Astrocyte (in vitro differentiated cells and primary cell): ENCODE results near the gene CLDN6. TPM values are rescaled to one million over a fixed set of nuclear protein-coding genes. Genes with fewer than 3 reads are reported as not detected.
A peak's percentile ranks its signal among the peaks of the same experiment; 100 is the strongest.

ENCODE experiments used
- DNase-seq: peaks from one replicate; pipeline ENCODE4 v3.0.0-alpha.2; 2010; ENCODE audit warnings: low read depth
- FAIRE-seq: peaks from 2 replicates; lab custom pipeline; 2011; peaks lifted over from hg19 to GRCh38; lab: Jason Lieb, UNC
- H2AFZ ChIP-seq: 2 replicates; pipeline ENCODE4 v1.6.0; 2012; ENCODE audit warnings: low read depth, low read length, inconsistent platforms
- H3K27ac ChIP-seq: 2 replicates; pipeline ENCODE4 v1.5.1; 2011; ENCODE audit warnings: low read depth, low read length, inconsistent platforms
- H3K27me3 ChIP-seq: 2 replicates; pipeline ENCODE4 v1.6.0; 2011; ENCODE audit warnings: low read length, inconsistent platforms; ENCODE audit not compliant: insufficient read depth
- H3K36me3 ChIP-seq: 2 replicates; pipeline ENCODE4 v1.5.1; 2011; ENCODE audit warnings: low read length, inconsistent platforms; ENCODE audit not compliant: insufficient read depth
- H3K4me1 ChIP-seq: 2 replicates; pipeline ENCODE4 v1.5.1; 2011; ENCODE audit warnings: low read length, inconsistent platforms; ENCODE audit not compliant: insufficient read depth
- H3K4me2 ChIP-seq: 2 replicates; pipeline ENCODE4 v1.6.0; 2012; ENCODE audit warnings: low read length, inconsistent platforms
- H3K4me3 ChIP-seq: 2 replicates; pipeline ENCODE4 v1.5.1; 2011; ENCODE audit warnings: low read depth, mild to moderate bottlenecking, low read length, inconsistent platforms; ENCODE audit not compliant: insufficient read depth
- H3K79me2 ChIP-seq: 2 replicates; pipeline ENCODE4 v1.6.0; 2012; ENCODE audit warnings: mild to moderate bottlenecking, low read length, inconsistent platforms; ENCODE audit not compliant: insufficient read depth
- H3K9ac ChIP-seq: 2 replicates; pipeline ENCODE4 v1.6.0; 2012; ENCODE audit warnings: mild to moderate bottlenecking, low read length, inconsistent platforms
- H3K9me3 ChIP-seq: 2 replicates; pipeline ENCODE4 v1.5.1; 2012; ENCODE audit warnings: low read depth, mild to moderate bottlenecking, low read length, inconsistent platforms; ENCODE audit not compliant: insufficient read depth
- H4K20me1 ChIP-seq: 2 replicates; pipeline ENCODE4 v1.6.0; 2012; ENCODE audit warnings: low read length, inconsistent platforms; ENCODE audit not compliant: insufficient read depth
- H3K27ac Mint-ChIP-seq: one replicate; pipeline ENCODE4 v1.8.0; 2021; ENCODE audit warnings: mild to moderate bottlenecking, mixed read lengths; ENCODE audit not compliant: unreplicated experiment
- H3K27me3 Mint-ChIP-seq: one replicate; pipeline ENCODE4 v1.8.0; 2021; ENCODE audit warnings: low read depth, mixed read lengths; ENCODE audit not compliant: unreplicated experiment
- H3K36me3 Mint-ChIP-seq: one replicate; pipeline ENCODE4 v1.8.0; 2021; ENCODE audit warnings: low read depth, mixed read lengths; ENCODE audit not compliant: unreplicated experiment
- H3K4me1 Mint-ChIP-seq: one replicate; pipeline ENCODE4 v1.8.0; 2021; ENCODE audit warnings: low read depth, mixed read lengths; ENCODE audit not compliant: unreplicated experiment
- H3K4me3 Mint-ChIP-seq: one replicate; pipeline ENCODE4 v1.8.0; 2021; ENCODE audit warnings: mild to moderate bottlenecking, moderate library complexity, mixed read lengths; ENCODE audit not compliant: unreplicated experiment
- H3K9me3 Mint-ChIP-seq: one replicate; pipeline ENCODE4 v1.8.0; 2021; ENCODE audit warnings: mild to moderate bottlenecking, mixed read lengths; ENCODE audit not compliant: unreplicated experiment
- EZH2 ChIP-seq: IDR thresholded peaks from 2 replicates; pipeline ENCODE4 v1.6.1; 2012; ENCODE audit warnings: mild to moderate bottlenecking, low read length, inconsistent platforms; ENCODE audit not compliant: insufficient read depth
- total RNA-seq: library from RNA; stranded (reverse); gene quantifications from 2 replicates; pipeline ENCODE4 v1.2.1, GENCODE V29; 2021
- TF ChIP-seq, protein P1 (sequence below): IDR thresholded peaks from 2 replicates; pipeline ENCODE4 v1.5.1; 2011; ENCODE audit warnings: low read depth, mild to moderate bottlenecking, inconsistent platforms, low read length, moderate library complexity; ENCODE audit not compliant: insufficient read depth

Gene CLDN6
- total RNA-seq, 1 donor from 2014 or later: 584 TPM

DNA sequence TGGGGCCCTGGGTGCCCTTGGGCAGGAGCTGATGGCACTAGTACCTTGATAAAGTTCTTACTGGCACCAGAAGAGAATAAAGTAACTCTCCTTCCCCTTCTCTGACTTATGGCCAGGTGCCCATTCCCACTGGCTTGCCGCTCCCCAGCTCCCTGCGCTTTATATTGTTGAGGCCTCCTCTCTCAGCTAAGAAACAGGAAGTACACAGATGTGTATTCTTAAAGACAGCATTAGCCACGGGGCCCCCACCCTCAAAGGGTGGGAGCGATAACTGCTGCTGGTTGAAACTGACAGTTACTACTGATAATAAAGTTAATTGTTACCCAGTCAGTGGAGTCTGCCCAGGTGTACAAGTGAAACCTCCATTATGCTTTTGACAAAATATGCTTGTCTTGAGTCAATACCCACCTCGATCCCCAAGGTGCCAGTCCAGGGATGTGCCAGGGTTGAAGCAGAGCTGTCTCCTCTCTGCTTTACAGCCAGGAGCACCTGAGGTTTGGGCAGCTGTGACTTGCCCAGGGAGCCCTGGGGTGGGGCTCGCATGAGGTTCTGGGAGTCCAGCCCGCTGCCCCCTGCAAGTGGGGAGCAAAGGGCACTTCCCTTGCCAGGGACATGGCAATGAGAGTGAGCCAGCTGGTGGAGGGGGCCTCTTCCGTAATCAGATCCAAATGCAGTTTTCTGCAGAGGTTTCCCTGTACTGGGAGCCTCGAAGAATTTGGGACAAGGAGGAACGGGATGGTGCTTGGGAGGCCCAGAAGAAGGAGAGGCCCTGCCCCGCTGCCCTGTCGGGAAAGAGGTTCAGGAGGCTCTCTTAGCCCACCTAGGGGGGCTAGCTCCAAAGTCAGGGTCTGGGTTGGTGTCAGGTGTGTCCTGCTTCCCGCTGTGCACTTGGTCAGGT lies 10.7 kb downstream of the CLDN6 start:
- no peak overlapping the region for H3K4me2 ChIP-seq
- H3K36me3 ChIP-seq: no peaks in the 10 kb centered on the region
- H3K27me3 ChIP-seq: peaks cover 34% of the 10 kb centered on the region
- H3K9ac ChIP-seq: no peak overlapping the region
- H3K27ac ChIP-seq: no peak overlapping the region
- Mint-ChIP-seq H3K27me3 (peaks cover 2% of the 10 kb centered on the region), H3K4me3 (no peak overlapping the region), H3K4me1 (peaks cover 17% of the 10 kb centered on the region), H3K27ac (no peak overlapping the region), H3K36me3 (no peaks in the 10 kb centered on the region), H3K9me3 (no peaks in the 10 kb centered on the region)
- H3K4me1 ChIP-seq: peaks cover 15% of the 10 kb centered on the region
- no peaks in the 10 kb centered on the region for H3K9me3 ChIP-seq
- no peak for FAIRE-seq
- no peaks in the 10 kb centered on the region for H3K79me2 ChIP-seq
- H2AFZ ChIP-seq: no peak overlapping the region
- H4K20me1 ChIP-seq: peaks cover 5% of the 10 kb centered on the region
- no peak for DNase-seq
- TF ChIP-seq EZH2: no peak
- no peak overlapping the region for H3K4me3 ChIP-seq

DNA sequence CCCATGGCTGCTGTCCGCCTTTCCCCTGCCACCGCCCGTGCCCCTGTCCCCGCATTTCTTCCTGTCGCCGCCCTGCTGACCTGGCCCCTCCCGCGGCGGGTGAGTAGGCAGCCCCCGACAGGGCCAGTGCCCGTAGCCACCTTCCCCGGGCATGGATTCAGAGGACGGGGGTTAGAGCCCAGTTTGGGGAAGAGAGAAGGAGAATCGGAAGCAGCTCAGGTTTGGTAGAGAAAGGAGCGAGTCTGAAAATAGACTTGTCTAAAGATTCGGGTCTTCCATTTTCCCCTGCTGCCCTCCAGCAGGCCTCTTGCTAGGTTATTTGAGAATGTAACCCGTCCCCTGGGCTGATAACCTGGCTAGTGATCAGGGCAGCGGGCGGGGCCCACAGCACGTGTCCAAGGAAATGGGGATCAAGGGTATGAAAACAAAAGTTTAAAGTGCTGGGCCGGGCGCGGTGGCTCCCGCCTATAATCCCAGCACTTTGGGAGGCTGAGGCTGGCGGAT lies 13.2 kb downstream of the CLDN6 start:
- FAIRE-seq: no peak
- peak overlapping the region; percentile 20 for H3K4me2 ChIP-seq
- no peaks in the 10 kb centered on the region for H3K36me3 Mint-ChIP-seq

DNA sequence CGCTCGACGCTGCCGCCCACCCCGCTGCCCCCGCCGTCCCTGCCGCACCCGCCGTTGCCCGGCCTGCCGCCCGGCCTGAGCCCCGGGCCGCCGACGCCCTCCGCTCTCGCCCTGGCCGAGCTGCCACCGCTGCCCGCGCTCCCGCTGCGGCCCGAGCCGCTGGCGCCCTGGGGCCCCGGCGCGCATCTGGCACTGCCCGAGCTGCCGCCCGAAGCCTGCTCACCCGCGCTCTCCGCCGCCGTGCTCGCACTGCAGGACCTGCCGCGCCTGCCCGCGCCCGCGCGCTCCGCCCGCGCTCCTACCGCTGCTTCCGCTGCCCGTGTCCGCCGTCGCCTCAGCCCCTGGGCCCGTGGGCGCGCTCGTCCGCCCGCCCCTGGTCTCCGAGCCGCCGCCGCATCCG lies 13.7 kb downstream of the CLDN6 start:
- H3K27me3 ChIP-seq: peaks cover 33% of the 10 kb centered on the region
- Mint-ChIP-seq H3K9me3 (no peaks in the 10 kb centered on the region), H3K36me3 (no peaks in the 10 kb centered on the region), H3K4me3 (no peak overlapping the region), H3K27me3 (peaks cover 8% of the 10 kb centered on the region), H3K27ac (no peak overlapping the region), H3K4me1 (peaks cover 14% of the 10 kb centered on the region)
- TF ChIP-seq, protein P1, sequence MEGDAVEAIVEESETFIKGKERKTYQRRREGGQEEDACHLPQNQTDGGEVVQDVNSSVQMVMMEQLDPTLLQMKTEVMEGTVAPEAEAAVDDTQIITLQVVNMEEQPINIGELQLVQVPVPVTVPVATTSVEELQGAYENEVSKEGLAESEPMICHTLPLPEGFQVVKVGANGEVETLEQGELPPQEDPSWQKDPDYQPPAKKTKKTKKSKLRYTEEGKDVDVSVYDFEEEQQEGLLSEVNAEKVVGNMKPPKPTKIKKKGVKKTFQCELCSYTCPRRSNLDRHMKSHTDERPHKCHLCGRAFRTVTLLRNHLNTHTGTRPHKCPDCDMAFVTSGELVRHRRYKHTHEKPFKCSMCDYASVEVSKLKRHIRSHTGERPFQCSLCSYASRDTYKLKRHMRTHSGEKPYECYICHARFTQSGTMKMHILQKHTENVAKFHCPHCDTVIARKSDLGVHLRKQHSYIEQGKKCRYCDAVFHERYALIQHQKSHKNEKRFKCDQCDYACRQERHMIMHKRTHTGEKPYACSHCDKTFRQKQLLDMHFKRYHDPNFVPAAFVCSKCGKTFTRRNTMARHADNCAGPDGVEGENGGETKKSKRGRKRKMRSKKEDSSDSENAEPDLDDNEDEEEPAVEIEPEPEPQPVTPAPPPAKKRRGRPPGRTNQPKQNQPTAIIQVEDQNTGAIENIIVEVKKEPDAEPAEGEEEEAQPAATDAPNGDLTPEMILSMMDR: no peak
- no peak for TF ChIP-seq EZH2
- FAIRE-seq (no peak), DNase-seq (no peak)
- no peak overlapping the region for H2AFZ ChIP-seq
- H3K4me1 ChIP-seq: peaks cover 6% of the 10 kb centered on the region
- no peaks in the 10 kb centered on the region for H4K20me1 ChIP-seq
- no peak overlapping the region for H3K4me3 ChIP-seq
- no peak overlapping the region for H3K9ac ChIP-seq
- H3K4me2 ChIP-seq: peak overlapping the region; percentile 58
- H3K27ac ChIP-seq: no peak overlapping the region
- no peaks in the 10 kb centered on the region for H3K36me3 ChIP-seq
- H3K9me3 ChIP-seq: no peaks in the 10 kb centered on the region
- H3K79me2 ChIP-seq: no peaks in the 10 kb centered on the region

More for the DNA sequence above, 13.2 kb downstream of the CLDN6 start:
- Mint-ChIP-seq H3K27me3 (peaks cover 4% of the 10 kb centered on the region), H3K27ac (no peak overlapping the region), H3K9me3 (no peaks in the 10 kb centered on the region), H3K4me1 (peaks cover 17% of the 10 kb centered on the region), H3K4me3 (peak overlapping the region; percentile 79)
- Histone ChIP-seq H3K4me1 (peaks cover 10% of the 10 kb centered on the region), H3K36me3 (no peaks in the 10 kb centered on the region), H3K9ac (no peak overlapping the region), H3K9me3 (no peaks in the 10 kb centered on the region), H3K27me3 (peaks cover 30% of the 10 kb centered on the region), H3K27ac (no peak overlapping the region), H2AFZ (no peak overlapping the region), H3K79me2 (no peaks in the 10 kb centered on the region), H3K4me3 (no peak overlapping the region), H4K20me1 (no peaks in the 10 kb centered on the region)
- TF ChIP-seq EZH2: peak; percentile 65
- TF ChIP-seq, protein P1: no peak
- no peak for DNase-seq
